Uterus (tissue), 2 donors: ENCODE measurements around the gene MYO19.
A peak's percentile ranks its signal among the peaks of the same experiment; 100 is the strongest.

ENCODE experiments used
- POLR2A ChIP-seq, 2 donors: fragments of 450-650 bp; IDR thresholded peaks; one replicate each; pipeline ENCODE4 v1.6.1; 2016; ENCODE audit warnings: antibody characterized with exemption in 2 of 2, mild to moderate bottlenecking in 1 of 2, moderate library complexity in 1 of 2
- TF ChIP-seq, protein P1 (sequence below), 4 experiments: fragments of 200-600 bp in 2 of 4; fragments of 450-650 bp in 2 of 4; sonication (generic) in 2 of 4; IDR thresholded peaks; one replicate each; pipeline ENCODE4 v1.5.1; 2016 to 2019; ENCODE audit warnings: antibody characterized with exemption in 4 of 4, mild to moderate bottlenecking in 2 of 4, moderate library complexity in 1 of 4

GRCh38 chr17:36534840-36535668, at the start of gene MYO19, which contains the start of gene PIGW:
- TF ChIP-seq, protein P1, sequence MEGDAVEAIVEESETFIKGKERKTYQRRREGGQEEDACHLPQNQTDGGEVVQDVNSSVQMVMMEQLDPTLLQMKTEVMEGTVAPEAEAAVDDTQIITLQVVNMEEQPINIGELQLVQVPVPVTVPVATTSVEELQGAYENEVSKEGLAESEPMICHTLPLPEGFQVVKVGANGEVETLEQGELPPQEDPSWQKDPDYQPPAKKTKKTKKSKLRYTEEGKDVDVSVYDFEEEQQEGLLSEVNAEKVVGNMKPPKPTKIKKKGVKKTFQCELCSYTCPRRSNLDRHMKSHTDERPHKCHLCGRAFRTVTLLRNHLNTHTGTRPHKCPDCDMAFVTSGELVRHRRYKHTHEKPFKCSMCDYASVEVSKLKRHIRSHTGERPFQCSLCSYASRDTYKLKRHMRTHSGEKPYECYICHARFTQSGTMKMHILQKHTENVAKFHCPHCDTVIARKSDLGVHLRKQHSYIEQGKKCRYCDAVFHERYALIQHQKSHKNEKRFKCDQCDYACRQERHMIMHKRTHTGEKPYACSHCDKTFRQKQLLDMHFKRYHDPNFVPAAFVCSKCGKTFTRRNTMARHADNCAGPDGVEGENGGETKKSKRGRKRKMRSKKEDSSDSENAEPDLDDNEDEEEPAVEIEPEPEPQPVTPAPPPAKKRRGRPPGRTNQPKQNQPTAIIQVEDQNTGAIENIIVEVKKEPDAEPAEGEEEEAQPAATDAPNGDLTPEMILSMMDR (IDR thresholded peaks at IDR 0.05) = peak in 3 of 4 experiments; percentile 4 to 18 (median 11)
- peak in 1 of 2 donors; percentile 90 for TF ChIP-seq POLR2A (IDR thresholded peaks at IDR 0.05)
